GM21360 (cell line): ENCODE data around the gene CPNE5.

Experiments used
- ATAC-seq: cut with Tn5 transposase; IDR thresholded peaks from one replicate; pipeline ENCODE4 v1.9.1; 2021; ENCODE audit warnings: mild to moderate bottlenecking, moderate library complexity; ENCODE audit not compliant: unreplicated experiment

CPNE5 gene

DNA sequence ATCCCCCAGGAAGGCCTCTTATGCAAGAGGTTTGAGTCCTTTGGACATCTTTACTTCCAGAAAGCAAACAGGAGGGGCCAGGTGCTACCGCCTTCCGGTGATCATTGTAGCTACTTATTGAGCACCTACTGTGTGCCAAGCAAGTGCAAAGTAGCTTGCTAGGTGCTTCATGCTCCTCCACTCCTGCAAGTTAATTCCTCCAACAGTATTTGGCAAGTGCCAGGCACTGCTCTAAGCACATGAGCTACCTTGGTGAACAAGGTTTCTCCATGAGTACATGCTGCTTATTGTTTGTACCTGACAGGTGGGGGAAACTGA, 2.3 kb downstream of the CPNE5 start:
- ATAC-seq: no peak

DNA sequence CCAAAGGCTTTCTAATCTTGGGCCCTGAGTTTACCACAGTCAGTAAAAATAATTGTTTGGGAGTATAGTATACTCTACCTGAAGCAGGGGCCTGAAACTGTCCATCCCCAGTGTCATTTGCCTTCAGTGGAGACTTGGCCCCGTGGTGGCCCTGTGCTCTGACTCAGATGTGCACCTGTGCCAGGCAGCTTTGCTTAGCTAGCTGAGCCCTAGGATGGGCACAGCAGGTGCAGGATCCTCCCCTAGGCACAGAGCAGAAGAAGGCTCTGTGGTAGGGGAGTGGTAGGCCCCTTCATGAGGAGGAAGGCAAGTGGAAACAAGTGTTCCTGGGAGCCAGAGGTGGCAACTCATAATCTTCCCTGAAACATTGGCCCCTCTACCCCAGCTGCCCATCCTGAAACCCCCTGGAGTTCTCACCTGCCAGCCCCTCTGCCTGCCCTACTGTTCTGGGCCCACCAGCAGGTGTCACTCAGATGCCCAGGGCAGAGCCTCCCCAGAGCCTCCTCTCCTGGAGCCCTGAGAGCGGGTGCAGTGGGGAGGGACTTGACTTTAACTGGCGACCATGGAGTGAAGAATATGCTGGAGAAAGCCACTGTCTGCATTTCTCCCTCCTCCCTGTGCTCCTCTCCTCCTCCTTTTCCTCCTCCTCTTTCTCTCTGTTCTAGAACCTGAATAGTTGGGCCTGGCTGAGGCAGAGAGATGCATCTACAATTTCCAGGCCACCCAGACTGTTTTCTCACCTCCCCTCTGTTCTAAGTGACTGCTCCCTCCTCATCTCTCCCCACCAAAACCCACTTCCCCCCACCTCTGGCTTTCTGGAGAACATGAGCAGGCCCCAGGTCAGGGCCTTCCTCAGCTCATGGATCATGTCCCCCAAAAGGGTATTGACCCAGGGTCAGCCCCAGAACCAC, 2.9 kb downstream of the CPNE5 start:
- no peak for ATAC-seq

DNA sequence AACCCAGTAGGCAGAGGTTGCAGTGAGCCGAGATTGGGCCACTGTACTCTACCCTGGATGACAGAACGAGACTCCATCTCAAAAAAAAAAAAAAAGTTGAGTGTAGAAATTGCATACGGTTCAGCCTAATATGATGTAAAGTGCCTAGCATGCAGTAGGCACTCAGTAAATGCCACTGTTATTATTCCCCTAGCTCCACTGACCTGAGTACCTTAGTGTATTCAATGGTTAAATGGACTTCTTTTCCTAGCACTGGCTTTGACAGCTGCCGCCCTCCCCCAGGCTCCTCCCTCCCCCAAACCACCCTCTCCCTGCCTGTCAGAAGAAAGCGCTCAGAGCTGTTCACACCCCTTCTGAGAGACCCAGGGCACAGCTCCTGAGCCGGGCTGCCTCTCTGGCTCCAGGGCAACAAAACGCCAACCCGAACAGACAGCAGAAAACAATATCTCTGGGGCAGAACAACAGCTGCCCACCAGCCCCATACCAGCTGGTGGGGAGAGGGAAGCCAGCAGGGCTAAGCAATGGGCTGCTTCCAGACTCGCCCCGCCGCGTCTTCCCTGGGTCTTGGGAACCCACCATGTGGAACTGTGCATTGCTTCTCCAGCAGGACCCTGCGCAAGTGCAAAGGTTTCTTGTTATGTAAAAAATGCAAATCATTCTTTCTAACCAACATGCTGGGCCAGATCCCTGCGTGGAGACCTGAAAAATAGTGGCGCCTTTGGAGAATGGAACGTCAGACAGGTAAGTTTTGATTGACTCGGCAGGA, 4.5 kb downstream of the CPNE5 start:
- ATAC-seq: no peak

DNA sequence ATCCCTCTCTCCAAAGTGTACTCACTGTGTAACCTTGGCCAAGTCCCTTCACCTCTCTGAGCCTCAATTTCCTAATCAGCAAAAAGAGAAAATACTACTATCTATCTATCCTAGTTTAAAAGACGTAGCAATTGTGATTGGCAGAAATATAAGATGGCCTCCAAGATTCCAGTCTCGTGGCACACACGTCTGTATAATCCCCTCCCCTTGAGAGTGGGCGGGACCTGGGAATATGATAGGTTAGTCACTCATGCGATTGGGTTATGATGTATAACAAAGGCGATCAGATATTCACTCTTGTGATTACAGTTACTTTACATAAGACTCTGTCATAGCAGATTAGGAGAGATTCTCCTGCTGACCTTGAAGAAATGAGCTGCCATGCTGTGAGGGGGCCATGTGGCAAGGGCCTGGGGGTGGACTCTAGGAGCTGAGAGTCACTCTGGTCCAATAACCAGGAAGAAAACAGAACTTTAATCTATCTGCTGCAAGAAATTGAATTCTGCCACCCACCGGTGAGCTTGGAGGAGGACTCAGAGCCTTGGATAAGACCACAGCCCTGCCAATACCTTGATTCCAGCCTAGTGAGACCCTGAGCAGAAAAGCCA, 6.0 kb downstream of the CPNE5 start:
- ATAC-seq: no peak

DNA sequence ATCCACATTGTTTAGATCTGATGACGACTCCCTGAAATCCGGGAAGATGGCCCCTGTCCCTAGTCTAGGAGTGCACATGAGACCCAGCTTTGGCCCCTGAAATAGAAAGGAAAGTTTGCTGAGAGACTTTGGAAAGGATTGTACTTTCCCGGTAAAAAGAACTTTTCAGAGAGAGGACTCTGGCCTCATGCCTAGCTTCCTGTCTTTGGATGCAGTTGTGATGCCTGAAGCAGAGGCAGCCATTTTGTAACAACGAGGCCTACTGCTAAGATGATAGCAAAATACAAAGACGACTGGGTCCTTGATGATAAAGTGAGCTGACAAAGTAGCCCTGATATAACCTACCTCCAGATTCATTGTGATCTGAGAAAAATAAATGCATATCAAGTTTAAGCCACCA, 6.9 kb downstream of the CPNE5 start:
- no peak for ATAC-seq

DNA sequence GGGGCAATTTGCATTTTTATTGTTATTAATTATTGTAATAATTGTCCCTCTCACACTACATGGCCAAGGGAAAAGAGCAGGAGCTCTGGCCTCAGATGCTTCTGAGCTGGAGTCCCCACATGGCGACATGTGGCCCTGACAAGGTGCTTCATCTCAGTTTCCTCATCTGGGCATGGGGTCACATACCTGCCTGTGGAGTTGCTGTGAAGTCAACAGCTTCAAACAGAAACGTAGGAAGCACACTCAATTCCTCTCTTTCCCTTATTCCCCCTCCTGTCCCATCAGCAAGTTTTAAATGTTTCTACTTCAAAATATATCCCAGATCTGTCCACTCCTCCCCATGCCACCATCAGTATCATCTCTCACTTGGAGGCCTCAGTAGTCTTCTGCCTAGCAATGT, 8.7 kb downstream of the CPNE5 start:
- ATAC-seq: no peak

DNA sequence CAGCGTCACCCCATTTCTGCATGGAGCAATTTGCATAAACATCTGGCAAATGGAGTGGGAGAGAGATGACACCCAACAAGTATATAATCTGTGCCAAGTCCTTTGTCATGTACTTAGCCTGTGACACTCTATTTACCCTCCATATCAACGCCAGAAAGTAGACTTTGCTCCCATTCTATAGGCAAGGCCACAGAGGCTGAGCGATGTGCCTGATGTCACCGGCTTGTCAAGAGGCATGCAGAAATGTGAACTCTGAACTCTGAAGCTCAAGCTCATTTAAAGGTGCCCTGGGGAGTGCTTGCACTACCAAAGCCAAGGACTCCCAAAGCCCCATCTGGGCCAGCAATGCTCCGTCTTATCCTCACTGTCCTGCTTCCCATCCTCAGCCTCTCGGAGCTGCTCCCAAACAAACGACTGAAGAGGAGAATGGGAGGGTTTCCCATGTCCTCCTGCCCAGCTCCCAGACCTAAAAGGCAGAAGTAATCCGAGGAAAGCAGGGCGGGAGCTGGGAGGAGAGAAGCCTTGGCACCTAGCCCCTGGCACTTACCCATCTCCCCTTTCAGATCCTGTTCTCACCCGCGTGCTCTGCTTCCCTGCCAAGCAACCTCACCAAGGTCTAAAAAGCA, 9.2 kb downstream of the CPNE5 start:
- ATAC-seq: no peak

DNA sequence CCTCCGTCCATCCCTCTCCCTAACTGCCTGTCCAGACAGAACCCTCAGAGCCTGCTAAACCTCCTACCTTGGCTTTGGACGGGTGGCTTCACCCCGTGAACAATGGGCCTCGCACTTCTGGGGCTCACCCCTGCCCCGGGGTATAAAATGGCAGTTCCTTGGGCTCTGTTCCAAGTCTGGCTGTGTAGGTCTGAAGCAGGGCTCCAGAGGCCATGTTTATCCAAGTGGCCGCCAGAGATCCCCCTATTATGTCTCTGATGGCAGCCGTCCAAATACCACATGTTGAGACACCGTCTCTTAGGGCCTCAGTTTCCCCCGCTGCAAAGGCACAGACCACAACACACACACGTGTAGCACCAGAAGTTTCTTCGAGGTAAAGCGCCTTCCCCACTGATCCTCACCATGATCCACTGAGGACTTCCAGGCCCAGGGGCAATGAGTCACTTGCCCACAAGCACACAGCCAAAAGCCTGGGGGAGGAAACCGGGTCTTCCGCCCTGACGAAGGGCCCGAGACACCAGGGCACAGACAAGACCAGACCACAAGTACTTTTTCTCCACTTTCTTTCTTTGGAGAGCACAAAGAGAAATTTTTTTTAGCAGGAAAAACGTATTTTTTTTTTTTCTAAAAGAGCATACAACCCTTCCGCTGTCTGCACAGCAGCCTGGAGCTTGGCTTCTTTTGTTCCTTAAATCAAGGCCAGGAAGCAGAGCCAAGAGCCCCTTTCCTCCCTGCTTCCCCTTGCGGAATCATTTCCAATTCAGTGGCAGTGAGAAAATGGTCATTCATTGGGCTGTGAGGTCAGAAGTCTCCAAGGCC, 11.8 kb downstream of the CPNE5 start:
- ATAC-seq: no peak

DNA sequence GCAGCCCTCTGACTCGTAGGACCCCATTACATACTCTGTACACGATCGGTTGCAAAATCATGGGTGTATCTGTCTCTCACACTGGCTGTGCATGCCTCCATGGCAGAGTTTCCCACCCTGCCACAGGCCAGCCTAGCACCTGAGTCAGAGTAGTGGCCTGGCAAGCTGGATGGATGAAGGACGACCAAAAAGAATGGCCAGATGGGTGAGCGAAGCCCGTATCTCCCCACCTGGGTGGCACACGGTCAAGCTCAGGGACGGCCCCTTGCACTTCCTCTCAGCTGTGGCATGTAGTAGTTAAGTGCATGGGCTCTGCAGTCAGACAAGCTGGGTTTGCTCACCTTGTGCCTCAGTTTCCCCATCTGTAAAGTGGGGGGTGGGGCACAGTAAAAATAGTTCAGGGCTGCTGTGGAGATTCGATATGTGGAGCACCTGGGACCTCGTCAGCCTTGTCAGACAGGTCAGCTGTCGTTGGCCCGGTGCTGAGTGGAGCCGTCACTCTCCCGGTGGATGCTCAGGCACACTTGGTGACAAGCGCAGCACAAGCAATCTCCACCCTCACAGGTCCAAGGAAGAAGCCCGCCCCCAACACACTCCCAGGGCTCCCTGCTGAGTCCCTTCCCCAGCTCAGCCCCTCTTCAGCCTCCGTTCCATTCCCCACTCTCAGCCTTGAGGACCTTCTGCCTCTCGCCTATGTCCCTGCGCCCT, 12.6 kb downstream of the CPNE5 start:
- ATAC-seq: no peak

DNA sequence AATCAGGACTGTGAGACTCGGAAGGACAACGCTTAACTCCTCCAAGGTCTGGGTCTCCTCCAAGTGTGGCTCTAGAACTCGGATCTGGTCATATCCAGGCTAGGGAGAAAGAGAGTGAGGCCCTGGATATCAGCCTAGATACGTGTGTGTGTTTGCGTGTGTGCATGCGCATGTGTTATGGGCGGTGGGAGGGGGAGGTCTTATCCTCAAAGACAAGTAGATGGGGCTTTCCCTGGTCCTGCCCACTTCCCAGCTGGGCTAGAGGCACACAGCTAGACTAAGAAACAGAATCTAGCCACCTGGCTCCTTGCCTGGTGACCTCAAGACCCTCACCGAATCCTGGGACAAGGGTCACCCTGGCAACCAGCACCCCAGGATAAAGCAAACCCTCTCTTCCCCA, 13.2 kb downstream of the CPNE5 start:
- ATAC-seq: no peak

DNA sequence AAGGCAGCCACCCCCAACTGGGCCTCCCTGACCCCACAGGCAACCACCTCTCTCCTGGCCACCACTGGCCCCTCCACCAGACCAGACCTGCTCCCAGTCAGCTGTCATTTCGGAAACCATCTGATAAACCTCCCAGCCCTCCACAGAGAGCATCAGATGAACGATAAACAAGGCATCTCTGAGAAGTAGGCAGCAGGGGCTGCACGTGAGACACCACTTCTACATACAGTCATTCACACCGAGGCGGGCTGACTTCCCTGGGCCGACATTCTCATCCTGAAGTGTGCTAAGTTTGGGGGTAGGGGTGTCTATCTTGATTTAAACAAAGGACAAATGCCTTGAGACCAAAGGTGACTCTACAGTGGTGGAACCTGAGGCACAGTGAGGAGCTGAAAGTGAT, 13.8 kb downstream of the CPNE5 start:
- ATAC-seq: no peak

DNA sequence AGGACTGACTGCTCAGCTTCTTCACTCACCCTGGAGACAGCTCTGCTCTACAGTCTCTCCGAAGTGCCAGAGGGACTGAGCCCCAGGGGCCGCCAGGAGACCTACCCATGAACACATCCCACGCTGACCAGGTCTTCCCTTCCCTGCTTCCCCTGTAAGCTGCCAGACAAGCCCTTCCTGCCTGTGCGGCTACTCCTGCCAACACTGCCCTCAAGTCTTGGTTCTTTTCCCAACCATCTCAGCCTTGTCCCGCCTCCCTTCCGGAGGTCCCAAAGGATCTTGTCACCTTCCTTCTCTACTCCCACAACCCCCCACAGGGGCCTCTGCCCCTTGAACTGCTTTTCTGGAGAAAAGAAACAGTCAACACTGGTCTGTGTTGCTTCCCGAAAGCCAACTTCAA, 15.0 kb downstream of the CPNE5 start:
- ATAC-seq: no peak

DNA sequence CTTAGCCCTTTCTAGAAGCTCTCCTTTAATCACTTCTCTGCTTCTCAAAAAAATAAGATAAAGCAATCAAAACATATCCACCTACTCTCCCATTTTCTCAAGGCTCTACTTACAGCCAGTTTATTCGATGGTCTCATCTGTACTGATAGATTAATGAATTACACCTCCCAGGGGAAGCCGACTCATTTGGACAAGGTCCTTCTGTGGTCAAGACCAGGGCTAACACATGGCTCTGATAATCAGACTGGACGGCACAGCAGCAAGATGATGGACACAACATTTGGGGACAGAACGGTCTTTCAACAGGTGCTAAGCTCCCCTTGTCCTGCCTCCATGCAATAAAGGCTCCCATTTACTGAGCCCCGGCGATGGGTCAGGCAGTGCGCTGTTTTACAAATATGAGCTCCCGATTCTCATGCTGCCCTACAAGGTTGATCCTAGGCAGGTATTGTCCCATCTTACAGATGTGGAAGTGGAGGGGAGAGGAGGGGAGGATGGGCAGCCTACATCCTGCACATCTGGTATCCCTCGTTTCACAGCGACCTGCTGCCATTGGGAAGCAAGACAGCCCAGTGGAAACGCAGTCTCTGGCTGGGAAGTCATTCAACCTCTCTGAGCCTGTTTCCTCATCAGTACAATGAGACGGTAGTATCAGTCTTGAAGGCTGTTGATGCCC, 15.7 kb downstream of the CPNE5 start:
- no peak for ATAC-seq

DNA sequence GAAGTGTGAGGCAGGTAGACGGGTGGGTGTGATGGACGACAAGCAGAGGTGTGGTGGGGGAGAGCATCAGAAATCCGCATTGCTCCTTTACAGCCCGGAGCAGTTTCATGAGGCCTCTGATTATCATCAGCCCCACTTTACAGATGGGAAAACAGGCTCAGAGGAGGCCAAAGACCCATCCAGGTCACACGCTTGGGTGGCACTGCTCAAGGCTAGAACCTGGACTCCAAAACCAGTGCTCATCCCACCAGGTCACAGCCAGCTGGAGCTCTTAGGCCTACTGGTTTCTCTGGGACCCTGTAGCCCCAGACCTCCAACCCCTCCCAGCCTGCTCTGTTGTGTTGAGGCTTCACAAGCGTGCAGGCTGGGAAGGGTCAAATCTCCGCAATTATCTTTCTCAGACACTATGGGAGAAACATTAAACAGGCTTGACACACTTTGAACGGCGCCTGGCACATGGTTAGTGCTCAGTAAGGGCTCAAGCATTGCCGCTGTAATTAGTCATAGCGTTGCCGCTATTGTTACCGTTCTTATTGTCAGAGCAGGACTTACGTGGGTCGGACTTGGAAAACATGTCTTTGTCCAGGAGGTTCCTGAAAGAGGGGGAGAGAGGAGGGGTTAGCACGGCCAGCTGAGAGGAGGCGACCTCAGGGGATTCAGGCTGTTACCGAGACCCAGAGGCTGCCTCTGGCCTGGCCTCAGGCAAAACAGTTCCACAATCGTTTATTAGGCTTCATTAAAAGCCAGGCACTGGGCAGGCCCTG, 16.6 kb downstream of the CPNE5 start:
- no peak for ATAC-seq

DNA sequence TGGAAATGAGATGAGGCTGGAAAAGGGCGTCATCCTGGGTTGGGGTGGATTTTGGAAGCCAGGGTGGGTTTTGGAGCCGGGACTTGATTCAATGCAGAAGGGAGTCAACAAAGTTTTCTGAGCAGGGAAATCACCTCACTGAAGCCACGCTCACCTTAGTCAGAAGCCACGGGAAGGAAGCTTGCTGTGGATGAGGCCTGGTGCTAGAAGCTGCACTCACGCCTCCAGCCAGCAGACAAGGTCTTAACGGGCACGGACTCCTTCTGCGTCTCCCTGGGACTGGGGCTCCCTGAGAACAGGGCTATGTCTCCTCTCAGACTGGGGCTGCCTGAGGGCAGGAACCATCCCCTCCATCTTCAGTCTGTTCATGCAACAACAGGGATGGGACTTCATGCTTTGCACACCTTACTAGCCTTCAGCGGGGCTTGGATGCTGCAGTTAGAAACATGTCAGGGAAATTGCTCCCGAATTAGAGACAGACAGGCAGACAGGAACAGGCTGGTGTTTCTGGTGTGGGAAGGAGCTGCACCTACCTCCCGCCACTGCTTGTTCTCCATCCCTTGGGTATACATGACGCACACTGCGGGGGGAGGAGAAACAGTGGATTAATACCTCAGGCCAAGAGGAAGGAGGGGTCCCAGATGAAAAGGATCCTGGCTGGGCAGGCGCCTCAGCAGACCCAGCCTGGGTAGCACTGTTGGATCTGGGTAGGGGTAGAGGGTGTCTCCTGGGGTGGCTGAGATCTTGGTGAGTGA, 17.5 kb downstream of the CPNE5 start:
- ATAC-seq: no peak

DNA sequence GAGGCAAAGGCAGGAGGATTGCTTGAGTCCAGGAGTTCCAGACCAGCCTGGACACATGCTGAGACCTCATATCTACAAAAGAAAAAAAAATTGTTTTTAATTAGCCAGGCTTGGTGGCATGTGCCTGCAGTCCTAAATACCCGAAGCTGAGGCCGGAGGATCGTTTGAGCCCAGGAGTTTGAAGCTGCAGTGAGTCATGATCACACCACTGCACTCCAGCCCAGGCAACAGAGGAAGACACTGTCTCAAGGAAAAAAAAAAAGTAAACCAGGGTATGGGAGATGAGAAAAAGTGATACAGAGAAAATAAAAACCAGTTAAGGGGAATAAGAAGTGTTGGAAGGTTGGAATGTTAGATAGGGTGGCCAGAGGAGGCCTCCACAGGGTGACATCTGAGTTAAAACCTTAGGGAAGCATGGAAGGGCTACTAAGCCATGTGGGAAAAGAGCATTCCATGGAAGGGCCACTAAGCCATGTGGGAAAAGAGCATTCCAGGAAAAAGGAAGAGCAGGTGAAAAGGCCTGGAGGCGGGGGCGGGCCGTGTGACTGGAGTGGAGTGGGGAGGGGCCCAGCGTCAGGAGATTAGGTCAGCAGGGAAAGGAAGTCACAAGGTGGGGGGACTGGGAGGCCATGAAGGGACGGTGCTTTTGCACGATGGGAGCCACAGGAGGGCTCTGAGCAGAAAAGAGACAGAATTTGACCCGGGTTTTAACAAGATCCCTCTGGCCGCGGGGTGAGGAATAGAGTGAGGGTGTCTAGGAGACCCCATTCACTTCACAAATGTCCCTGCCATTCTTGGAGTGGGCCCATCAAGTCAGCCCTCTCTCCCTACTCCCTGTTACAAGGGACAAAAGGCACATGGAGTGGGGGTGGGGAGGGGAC, 18.3 kb downstream of the CPNE5 start:
- no peak for ATAC-seq

DNA sequence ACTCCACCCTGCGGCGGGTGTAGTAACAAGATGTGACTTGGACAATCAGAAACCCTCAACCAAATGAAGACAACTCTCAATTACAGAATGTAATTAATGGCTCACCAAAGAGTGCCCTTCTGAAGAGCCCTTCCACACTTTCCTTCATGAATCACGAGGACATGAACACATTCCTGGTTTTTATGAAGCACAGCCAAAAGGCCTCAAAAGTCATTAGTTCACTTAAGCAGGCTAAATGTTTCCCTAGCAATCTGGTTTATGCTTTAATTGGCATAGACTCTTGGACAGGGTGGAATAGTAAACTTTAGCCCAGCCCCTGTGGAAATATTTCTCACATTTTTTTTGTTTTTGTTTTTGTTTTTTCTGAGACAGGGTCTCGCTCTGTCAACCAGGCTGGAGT, 20.5 kb downstream of the CPNE5 start:
- ATAC-seq: no peak
